NCI-H1436 treated with DMSO at 0.1 percent for 48 hours (cell line): ENCODE data around the gene FOXO6.

Experiments
- DNase-seq: peaks from one replicate; lab custom pipeline; 2025; lab: John Stamatoyannopoulos, UW

FOXO6 gene

DNA sequence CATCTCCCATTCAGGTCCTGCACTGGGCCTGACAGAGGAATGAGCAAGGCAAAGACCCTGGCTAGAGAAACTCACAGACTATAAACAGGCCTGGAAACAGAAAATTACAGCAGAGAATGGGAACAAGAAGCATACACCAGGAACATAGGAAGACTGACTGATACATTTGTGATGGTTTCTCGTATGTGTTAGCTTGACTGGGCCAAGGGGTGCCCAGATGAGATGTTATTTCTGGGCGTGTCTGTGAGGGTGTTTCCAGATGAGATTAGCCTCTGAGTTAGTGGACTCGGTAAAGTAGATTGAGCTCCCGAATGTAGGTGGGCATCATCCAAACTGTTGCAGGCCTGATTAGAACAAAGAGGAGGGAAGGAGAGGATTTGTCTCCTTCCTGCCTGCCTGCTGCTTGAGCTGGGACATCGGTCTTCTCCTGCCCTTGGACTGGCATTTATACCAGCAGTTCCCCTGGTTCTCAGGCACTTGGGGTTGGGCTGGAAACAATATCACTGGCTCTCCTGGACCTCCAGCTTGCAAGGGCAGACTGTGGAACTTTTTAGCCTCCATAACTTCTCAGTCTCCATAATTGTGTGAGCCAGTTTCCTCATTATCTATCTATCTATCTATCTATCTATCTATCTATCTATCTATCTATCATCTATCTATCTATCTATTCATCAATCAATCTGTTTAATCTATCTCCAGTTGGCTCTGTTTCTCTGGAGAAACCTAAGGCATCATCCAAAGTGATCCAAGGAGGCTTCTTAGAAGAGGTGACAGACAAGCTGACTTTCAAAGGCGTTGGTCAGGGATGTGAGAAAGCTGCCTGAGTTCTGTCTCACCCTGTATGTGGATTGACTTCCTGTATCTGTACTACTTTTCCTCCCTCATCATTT is 9.7 kb upstream of the FOXO6 start:
- no peak for DNase-seq

DNA sequence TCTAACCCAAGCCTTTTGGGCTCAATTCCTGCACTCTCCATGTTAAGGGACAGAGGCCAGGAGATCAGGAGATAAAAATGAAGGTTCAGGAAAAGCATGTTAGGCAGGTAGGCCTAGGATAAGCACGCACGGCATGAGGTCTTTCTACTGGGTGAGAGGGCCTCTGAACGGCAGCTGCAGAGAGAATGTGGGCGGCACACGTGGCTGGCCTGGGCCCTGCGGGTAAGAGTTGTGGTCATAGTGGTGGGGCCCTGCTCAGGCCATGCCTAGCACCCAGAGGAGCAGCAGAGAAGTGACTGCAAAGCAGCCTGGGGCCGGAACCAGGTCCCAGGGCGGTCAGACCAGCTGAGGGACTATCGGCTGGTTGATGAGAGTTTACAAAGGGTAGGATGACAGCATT is 7.5 kb upstream of the FOXO6 start:
- DNase-seq: no peak

DNA sequence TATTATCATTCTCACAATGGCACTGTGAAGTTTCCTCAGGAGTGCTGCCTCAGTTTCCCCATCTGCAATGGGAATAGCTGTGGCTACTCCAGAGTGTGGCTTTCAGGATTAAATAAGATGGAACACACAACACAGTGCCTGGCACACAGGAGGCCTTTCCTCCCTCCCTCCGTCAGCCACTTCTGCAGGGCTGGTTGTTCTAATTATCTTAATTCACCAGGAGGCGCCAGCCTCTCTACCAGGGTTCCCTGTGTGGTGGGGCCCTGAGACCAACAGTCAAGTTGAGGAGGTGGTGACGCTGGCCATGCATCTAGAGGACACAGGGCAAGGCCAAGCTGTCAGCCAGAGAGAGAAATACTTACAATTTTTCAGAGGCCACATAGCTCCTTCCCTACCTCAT is 6.3 kb upstream of the FOXO6 start:
- no peak for DNase-seq

DNA sequence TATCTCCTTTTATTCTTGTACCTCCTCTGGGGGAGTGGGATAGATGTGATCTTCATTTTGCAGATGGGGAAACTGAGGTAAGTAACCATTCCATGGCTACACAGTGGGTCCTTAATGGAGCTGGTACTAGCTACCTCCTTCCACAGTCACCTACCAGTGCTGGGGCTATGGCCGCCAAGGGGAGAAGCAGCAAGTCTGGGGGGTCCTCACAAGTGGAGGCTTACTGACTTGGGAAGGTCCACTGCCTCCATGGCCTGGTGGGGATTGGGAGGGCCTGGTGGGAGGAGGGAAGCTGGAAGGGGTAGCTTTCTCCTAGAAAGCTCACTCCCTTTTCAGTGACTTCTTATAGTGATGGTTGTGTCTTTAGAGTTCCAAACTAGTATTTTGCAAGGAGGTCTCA is 5.9 kb upstream of the FOXO6 start:
- no peak for DNase-seq

DNA sequence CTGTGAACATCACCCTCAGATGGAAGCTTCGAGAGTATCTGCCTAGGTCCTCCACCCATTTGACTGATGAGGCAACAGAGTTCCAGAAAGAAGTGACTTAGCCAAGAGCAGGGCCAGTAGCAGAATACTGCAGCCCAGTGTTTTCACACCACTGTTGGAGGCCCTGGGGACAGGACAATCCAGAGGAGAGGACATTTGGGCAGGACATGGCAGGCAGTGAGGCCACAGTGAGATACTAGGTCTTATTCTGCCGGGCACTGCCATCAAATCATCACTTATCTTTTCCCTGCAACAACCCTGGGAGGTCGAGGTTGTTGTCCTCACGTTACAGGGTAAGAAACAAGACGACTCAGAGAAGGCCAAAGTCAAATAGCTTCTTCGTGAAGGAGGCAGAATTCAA is 5.5 kb upstream of the FOXO6 start:
- no peak for DNase-seq

DNA sequence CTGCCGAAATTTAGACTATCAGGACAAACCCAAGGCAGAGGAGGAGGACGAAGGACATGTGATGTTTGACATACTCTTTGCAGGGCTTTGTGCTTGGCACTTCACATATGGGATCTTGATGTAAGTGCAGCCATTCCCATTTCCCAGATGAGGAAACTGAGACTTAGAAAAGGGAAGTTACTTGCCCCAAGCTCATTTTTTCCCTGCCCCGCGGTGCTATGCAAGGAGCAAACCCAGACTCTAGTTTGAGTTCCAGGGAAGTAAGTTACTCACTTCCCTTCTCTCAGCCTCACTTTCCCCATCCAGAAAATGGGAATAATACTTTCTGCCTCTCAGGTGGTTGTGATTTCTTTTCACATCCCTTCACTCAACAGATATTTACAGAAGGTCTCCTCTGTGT is 4.5 kb upstream of the FOXO6 start:
- no peak for DNase-seq

DNA sequence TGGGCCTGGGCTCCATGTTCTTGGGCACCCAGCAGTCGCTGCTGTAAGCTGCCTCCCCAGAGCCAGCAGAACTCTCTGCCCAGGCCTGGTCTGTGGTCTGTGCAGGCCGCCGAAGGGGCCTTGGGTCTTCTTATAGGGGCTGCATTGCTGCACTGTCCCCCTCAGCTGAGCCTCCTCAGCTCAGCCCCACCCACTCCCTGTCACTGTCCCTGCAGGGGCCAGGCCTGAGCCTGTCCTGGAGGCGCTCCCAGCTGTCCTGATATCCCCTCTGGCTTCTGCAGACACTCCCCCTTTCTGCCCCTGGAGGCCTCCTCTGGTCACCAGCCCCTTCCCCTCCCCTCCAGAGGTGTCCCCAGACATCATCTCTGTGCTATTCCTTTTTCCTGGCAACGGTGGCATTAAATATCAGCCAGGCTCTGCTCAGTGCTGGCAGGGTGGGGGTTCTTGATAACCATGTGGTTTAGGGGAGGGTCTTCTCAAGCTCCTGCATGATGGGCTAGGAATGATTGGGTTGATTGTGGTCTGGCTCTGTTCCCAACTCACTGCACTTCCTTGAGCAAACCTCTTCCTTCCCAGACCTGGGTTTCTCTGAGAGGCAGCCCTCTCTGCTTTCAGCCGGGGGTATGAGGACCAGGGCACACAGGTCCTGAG is 3.7 kb upstream of the FOXO6 start:
- DNase-seq: no peak

DNA sequence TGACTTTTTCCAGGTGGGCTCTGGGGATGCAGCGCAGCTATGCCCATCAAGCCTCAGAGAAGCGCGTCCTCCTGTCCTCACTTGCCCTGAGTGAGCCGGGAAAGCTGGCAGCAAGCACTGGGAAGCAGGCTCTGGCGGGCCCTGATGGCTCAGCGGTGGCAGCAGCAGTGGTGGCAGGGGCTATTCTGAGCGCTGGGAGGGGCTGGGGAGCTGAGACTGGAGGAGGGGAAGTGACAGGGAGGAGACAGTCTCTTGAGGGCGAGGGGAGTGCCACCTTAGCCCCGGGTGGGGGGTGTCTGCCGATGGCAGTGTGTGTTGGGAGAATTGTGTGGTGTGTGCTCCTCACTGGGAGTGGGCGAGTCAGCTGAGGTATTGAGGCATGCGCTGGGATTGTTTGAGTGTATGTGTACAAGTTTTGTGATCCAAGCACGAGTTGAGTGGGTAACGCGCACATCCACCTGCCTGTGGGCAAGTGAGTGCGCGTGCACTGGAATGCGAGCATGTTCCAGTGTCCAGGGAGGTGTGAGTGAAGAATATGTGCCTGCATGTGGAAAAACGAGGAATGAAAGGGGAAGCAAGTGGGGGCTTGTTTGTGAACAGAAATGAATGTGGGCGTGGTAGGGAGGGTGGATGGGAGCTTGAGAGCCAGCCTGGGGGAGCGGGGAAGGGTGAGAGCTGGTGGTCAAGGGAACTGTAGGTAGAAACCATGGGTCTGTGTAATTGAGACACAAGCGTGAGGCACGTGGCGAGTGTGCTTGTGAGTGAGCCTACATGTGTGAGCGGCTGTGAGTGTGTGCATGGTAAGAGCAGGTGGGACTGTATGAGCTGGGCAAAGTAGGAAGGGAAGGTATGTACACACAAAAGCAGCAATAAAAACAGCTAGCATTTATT is 2.9 kb upstream of the FOXO6 start:
- DNase-seq: no peak

DNA sequence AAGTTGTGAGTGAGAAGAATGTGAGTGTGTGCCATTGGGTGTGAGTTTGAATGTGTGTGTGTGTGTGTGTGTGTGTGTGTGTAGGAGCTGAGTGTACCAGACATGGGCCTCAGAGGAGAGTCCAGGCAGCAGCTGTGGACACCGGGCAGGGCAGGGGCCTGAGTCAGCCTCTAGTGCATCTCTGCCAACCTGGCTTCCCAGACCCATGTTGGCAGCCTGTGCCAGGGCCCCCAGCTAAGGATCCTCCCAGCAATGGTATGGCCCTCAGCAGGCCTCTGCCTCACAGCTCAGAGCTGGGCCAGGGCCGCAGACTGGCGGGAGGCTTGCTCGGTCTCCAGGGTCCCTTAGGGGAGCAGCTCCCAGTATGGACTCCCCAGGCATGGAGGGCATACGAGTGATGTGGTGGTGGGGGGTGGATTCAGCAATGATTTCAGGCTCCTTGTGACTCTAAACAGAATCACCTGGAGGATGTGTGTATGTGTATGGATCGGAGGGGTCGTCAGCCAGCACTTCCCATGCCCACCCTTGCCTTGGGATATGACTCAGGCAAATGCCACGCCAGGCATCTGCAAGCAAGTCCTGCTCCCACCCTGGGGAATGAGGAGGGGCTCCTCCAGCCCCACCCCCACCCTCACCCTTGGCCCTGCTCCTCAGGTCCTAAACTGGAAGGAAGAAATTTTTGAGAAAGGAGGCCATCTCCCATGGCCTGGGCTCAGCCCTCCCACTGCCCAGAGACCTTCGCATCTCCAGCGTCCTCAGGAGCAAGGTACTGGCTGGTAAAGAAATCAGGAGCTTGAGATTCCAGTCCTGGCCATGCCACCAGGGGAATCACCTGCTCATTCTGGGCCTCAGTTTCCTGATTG is 1.8 kb upstream of the FOXO6 start:
- no peak for DNase-seq

DNA sequence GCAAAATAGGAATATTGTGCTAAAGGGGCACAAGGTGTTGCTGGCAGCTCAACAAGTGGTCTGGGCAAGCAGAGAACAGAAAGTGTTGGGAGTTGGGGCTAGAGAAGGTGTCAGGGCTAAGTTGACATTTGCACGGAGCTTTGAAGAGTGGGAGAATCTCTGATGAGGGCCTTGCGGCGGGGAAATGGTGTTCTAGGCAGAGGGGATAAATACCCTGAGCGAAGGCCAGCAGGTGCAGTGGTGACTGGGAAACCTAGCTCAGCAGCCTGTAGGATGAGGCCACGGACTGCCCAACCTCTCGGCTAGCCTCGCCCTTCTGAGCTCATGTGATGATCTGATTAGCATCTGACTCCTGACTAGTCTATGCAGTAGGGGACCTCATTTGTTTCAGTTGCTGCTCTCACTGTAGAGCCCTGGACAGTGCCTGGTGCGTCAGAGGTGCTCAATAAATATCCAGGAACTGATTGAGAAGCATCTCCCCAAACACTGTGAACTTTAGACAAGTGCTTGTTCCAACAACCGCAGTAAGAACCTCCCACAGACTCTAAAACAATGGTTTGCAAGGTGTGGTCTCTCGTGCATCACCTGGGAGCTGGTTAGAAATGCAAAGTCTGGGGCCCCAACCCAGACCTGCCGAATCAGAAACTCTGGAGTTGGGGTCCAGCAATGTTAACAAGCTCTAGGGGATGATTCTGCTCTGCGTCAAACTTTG is 1.0 kb upstream of the FOXO6 start:
- no peak for DNase-seq

DNA sequence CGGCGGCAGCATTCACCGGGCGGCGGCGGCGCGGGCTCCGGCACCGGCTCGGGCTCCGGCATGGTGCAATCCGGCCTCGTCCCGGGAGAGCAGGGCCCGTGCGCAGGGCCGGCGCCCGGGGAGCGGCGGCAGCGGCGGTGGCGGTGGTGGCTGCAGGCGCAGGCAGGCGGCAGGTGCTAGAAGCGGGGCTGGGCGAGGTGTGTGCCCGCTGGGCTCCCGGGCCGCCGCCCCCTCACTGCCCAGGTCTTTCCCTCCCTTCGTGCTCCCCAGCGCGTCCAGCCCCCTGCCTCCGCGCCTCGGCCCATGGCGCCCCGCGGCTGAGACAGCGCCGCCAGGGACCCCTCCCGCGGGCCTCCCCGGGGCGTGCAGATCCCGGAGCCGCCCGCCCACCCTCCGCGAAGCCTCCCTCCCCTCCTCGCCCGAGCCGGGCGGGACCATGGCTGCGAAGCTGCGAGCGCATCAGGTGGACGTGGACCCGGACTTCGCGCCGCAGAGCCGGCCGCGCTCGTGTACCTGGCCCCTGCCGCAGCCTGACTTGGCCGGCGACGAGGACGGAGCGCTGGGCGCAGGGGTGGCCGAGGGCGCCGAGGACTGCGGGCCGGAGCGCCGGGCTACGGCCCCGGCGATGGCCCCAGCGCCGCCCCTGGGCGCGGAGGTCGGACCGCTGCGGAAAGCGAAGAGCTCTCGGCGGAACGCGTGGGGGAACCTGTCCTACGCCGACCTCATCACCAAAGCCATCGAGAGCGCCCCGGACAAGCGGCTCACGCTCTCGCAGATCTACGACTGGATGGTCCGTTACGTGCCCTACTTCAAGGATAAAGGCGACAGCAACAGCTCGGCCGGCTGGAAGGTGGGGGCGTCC is 492 bp downstream of the FOXO6 start:
- DNase-seq: no peak

DNA sequence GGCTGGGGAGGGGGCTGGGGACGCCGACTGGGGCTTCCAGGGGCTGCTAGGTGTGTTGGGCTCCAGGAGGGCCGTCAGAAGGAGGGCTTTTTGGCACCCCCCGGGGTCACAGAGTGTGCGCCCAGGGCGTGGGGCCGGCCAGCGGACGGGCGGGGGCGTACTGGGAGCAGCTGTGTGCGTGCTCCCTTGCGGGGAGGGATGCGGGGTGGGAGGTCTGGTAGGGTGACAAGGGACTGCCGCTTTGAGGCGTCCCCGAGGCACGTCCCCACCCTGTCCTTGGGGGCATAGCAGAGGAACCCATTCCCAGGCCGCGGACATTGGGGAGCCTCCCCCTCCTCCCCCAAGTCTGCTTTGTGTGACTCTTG is 1.1 kb downstream of the FOXO6 start:
- DNase-seq: no peak

DNA sequence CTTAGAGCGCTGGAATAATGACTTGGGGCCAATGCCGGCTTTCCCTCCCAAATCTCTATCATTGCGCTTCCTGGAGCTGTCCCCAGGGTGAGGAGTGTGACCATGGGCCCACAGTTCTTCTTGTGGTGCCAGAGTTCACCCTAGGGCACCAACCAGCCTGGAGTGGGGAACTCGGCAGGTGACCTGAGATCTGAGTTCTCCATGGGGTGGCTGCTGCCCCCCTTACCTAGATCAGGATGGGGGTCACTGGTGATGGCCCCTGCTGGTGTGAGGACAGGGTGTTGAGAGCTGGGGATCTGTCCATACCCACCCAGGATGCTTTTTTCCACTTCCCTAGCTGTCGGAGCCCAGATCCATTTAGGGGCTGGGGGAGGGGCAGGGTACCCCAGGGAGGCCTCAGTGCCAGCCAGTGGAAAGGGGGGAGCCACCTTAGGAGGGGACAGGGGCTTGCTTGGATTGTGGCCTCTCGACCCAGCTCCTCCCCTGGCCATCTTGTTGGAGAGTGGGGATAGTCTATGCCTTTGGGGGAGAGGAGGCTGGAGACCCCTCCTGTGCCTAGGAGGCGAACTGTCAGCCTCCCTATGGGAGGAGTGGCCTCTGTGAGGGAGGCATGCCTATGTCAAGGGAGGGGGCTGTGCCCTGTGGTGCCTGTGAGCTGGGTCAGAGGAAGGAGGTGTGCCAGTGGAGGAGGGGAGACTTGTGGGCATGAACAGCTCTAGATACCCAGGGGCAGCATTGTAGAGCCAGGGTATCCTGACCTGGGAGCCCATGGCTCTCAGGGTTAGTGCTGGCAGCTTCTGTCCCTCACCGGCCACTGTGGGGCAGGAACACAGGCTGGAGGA is 1.7 kb downstream of the FOXO6 start:
- DNase-seq: no peak

DNA sequence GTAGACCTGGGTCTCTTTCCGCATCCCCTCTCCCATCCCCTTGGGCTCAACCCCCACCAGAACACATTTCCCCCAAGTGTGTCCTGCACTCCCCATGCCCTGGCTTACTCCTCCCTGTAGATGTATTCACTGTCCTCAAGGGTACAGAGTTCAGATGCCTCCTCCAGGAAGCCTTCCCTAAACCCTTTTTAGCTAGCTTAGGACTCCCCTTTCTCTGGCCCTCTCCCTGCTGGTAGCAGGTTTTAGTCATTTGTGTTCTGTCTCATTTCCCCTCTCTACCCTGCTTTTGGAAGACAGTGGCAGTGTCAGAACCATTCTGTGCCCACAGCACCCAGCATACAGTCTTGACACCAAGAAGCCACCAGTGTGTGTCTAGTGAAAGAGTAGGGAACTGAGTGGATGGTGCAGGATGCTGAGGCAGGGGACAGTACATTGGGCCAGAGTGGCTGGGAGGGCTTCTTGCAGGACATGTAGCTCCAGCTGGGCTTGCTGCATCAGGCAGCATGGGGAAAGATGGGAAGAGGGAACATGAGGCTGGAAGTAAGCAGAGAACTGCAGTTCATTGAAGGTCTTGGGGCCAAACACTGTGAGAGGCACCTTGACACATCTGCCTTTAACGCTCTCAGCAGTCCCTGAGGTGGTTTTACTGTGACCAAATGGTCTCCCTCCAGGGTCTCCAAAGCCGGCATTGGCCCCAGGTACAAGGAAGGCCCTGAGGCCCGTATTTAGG is 2.5 kb downstream of the FOXO6 start:
- no peak for DNase-seq

DNA sequence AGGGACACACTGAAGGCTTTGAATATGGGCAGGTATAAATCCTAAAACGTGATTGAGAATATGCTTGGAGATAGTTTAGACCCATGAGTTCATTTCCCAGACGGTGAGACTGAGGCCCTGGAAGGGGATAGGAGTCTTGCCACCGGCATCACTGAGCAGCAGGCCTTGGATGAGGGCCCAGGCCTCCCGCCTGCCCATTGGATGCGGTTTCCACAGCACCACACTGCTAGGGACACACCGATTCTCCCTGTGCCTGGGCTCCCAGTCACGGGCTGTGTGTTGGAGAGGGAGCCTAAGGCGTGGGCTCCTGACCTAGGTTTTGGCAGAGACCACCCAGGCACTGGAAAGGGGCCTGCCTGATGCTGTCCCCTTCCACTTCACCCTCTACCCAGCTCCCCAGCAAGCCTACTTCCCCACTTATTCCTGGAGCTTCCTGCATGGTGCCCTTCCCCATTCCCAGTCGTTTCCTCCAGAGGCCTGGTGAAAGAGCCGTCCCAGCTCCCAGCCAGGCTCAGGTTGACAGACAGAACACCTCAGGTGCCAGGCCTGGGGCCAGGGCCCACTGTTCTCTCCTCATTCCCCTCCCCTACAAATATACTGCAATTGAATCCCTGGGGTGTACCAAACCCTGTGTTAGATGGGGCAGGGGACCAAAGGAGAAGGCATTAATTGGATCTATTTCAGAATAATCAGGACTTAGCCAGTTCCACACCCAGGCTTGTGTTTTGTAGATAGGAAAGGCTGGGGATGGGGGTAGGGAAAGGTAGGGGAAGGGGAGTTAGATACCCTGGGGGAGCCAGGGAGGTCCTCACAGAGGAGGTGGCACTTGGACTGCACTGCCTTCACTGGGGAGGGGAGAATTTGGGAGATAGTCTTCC is 3.4 kb downstream of the FOXO6 start:
- no peak for DNase-seq

DNA sequence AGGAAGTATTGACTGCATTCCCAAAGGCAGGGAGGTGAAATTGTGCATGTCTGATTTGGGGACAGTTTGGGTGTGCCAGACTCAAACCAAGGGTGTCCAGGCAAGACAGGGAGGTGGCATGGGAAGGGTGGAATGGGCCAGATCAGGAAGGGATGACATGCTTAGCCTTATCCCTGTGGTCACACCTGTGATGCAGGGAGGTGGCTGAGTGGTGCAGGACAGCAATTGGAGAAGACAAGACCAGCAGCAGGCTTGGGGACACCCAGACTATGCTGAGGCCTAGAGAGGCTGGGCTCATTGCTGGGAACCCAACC is 4.0 kb downstream of the FOXO6 start:
- DNase-seq: no peak

DNA sequence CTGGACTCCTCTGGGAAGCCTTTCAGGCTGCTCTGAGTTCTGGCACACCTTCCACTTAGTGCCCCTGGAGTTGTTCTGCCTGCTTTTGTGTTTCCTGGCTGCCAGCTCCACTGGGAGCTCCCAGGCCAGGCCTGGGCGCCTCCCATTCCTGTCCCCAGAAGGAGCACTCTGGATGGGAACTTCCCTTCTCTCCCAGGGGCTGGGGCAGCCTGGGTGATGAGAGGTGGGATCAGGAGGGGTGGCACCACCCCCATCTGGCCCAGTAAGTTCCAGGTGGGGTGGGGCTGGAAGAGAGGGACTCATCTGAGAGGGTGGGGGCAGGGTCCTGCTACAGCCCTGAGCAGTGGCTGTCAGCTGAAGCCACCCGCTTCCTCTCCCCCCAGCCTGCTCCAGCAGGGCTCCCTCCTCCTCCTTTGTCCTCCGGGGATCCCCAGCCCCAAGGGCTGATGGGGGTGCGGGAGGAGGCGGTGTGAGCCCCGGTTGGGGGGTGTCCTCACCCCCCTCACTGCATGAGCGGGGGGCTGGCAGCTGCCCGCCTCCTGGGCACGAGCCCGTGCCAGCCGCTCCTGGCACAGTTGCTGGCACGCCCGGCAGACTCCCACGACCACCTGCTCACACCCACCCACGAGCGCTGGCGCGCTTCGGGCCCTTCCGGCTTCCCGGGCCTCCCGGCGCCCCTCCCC is 4.7 kb downstream of the FOXO6 start:
- no peak for DNase-seq
